ENCODE results near the gene COL5A1.

DNA sequence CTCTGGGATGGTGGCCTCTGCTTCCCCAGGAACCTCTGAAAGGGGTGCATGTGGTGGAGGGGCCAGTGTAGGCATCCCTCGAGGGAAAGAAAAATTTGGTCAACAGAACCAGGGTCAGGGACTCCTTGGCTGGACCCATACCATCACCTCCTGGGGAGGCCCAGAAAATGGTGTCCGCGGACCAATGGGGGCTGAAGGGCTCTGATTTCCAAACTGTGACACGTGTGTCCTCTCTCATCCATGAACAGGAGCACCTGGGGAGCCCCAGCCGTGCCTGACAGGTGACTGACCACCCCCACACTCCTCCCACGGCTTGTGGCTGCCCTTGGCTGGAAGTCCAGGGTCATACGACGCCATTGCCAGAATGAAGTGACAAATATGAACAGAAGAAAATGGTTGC is 242.9 kb downstream of the COL5A1 start:
- TF ChIP-seq, protein P1, sequence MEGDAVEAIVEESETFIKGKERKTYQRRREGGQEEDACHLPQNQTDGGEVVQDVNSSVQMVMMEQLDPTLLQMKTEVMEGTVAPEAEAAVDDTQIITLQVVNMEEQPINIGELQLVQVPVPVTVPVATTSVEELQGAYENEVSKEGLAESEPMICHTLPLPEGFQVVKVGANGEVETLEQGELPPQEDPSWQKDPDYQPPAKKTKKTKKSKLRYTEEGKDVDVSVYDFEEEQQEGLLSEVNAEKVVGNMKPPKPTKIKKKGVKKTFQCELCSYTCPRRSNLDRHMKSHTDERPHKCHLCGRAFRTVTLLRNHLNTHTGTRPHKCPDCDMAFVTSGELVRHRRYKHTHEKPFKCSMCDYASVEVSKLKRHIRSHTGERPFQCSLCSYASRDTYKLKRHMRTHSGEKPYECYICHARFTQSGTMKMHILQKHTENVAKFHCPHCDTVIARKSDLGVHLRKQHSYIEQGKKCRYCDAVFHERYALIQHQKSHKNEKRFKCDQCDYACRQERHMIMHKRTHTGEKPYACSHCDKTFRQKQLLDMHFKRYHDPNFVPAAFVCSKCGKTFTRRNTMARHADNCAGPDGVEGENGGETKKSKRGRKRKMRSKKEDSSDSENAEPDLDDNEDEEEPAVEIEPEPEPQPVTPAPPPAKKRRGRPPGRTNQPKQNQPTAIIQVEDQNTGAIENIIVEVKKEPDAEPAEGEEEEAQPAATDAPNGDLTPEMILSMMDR (IDR thresholded peaks at IDR 0.05), result no peak
- no peak for TF ChIP-seq POLR2A (IDR thresholded peaks at IDR 0.05)

All from esophagus squamous epithelium (tissue), 4 donors.